Loucy (cell line): Measurements from ENCODE around the gene PIGN.

Source experiments
- CTCF ChIP-seq: fragments of 200-600 bp; sonication (generic); conservative IDR thresholded peaks from 2 replicates; pipeline ENCODE4 v1.5.1; 2014; ENCODE audit warnings: mild to moderate bottlenecking, antibody characterized with exemption, low read length
- EZH2phosphoT487 ChIP-seq: fragments of 200-600 bp; IDR thresholded peaks from 2 replicates; pipeline ENCODE4 v1.6.1; 2018; ENCODE audit warnings: antibody characterized with exemption, mild to moderate bottlenecking, moderate library complexity, borderline replicate concordance

GRCh38 chr18:62152844-62153243 lies 34.0 kb downstream of the PIGN start:
- no peak for TF ChIP-seq CTCF
- no peak for TF ChIP-seq EZH2phosphoT487
